ENCODE results near the gene LRRC71.

DNA sequence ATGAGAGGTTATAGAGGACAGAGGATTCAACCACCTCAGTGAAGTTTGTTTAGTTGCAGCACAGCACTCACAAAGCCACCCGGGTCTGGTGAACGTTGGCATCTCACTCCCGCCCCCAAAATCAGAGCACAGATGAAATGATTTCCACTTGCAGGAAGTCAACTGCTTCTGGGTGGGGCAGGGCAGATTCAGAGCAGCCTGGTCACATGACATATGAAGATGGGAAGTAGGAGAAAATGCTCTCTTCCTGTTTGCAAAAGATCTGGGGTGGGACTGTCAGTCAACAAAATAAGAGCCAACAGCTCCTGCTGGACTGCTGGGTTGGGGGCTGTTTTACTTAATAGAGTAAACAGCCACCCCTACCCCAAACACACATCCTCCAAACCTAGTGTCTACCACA, 43.2 kb downstream of the LRRC71 start:
- TF ChIP-seq EZH2 (IDR thresholded peaks at IDR 0.05; ENCODE audit: insufficient read depth, poor library complexity, severe bottlenecking) (no peak), EZH2phosphoT487 (IDR thresholded peaks at IDR 0.05; ENCODE audit: insufficient read depth, low read depth) (no peak)
